K562 (cell line): ENCODE data around the gene LMOD1. TPM values are rescaled to one million over a fixed set of nuclear protein-coding genes. Genes with fewer than 3 reads are reported as not detected.

Experiments used
- BMI1 ChIP-seq: fragments of 150-350 bp; IDR thresholded peaks from 2 replicates; pipeline ENCODE4 v1.6.1; 2014; ENCODE audit warnings: low read length
- BRD9 ChIP-seq: fragments of 450-650 bp; IDR thresholded peaks from 2 replicates; pipeline ENCODE4 v1.6.1; 2018; ENCODE audit warnings: low read depth; ENCODE audit not compliant: partially characterized antibody
- CREB3 ChIP-seq: fragments of 450-650 bp; conservative IDR thresholded peaks from 2 replicates; pipeline ENCODE4 v1.6.1; 2016; ENCODE audit warnings: missing genetic modification characterization, low read depth, mild to moderate bottlenecking, missing compliant biosample characterization, moderate library complexity
- FIP1L1 ChIP-seq: fragments of 200-400 bp; formaldehyde crosslinking; IDR thresholded peaks from 2 replicates; pipeline ENCODE4 v1.6.1; 2018; ENCODE audit warnings: mild to moderate bottlenecking, low read depth, low read length; ENCODE audit not compliant: poor library complexity, severe bottlenecking
- FOXK1 ChIP-seq: sonication (generic); formaldehyde crosslinking; IDR thresholded peaks from 2 replicates; pipeline ENCODE4 v1.8.0; 2022; ENCODE audit warnings: missing genetic modification reagents, mild to moderate bottlenecking, borderline replicate concordance
- HLTF ChIP-seq: fragments of 450-650 bp; IDR thresholded peaks from 2 replicates; pipeline ENCODE4 v1.6.1; 2016
- L3MBTL2 ChIP-seq: fragments of 450-650 bp; IDR thresholded peaks from 2 replicates; pipeline ENCODE4 v1.6.1; 2016; ENCODE audit warnings: mild to moderate bottlenecking, moderate library complexity
- MXI1 ChIP-seq: IDR thresholded peaks from 2 replicates; pipeline ENCODE4 v1.6.1; 2011; ENCODE audit warnings: low read depth, mild to moderate bottlenecking, improper control_type of control experiment, low read length
- NR2C2 ChIP-seq, 2 experiments: fragments of 200-800 bp in 1 of 2; sonication (Bioruptor generic) in 1 of 2; sonication (generic) in 1 of 2; formaldehyde crosslinking in 1 of 2; IDR thresholded peaks; 2 replicates each; pipeline versions ENCODE4 v1.6.1 to v1.8.0; 2016 to 2022; ENCODE audit warnings: mild to moderate bottlenecking in 1 of 2, missing compliant biosample characterization in 1 of 2, missing genetic modification characterization in 1 of 2, missing genetic modification reagents in 1 of 2
- POLR3G ChIP-seq: IDR thresholded peaks from 2 replicates; pipeline ENCODE4 v1.6.1; 2011; ENCODE audit not compliant: insufficient read length, insufficient replicate concordance; ENCODE audit errors: extremely low read depth
- RBBP5 ChIP-seq: fragments of 200-600 bp; sonication (generic); IDR thresholded peaks from 2 replicates; pipeline ENCODE4 v1.6.1; 2012; ENCODE audit warnings: borderline replicate concordance, mild to moderate bottlenecking, low read length, control low read depth, inconsistent platforms; ENCODE audit not compliant: insufficient read depth, poor library complexity, severe bottlenecking
- RBM39 ChIP-seq: fragments of 200-400 bp; formaldehyde crosslinking; optimal IDR thresholded peaks from 2 replicates; pipeline ENCODE3; 2018; ENCODE audit warnings: low read depth, low read length
- RFX7 ChIP-seq: fragments of 250-450 bp; sonication (Bioruptor Pico); IDR thresholded peaks from 2 replicates; pipeline ENCODE4 v1.5.1; 2021; ENCODE audit warnings: mild to moderate bottlenecking
- SIRT6 ChIP-seq: IDR thresholded peaks from one replicate; pipeline ENCODE4 v1.6.1; 2012; ENCODE audit warnings: low read depth, mild to moderate bottlenecking, control low read depth, inconsistent platforms, low read length, moderate library complexity
- STAT5A ChIP-seq: IDR thresholded peaks from 2 replicates; pipeline ENCODE4 v1.6.1; 2012; ENCODE audit warnings: low read length, inconsistent platforms, borderline replicate concordance
- SUPT5H ChIP-seq: fragments of 450-650 bp; IDR thresholded peaks from 2 replicates; pipeline ENCODE4 v1.6.1; 2016
- TEAD4 ChIP-seq, 2 experiments: sonication (generic) in 1 of 2; formaldehyde crosslinking in 1 of 2; IDR thresholded peaks; 2 replicates each; pipeline versions ENCODE4 v1.6.1 to v1.8.0; 2012 to 2022; ENCODE audit warnings: borderline replicate concordance in 1 of 2, inconsistent platforms in 1 of 2, low read length in 1 of 2, mild to moderate bottlenecking in 1 of 2, missing genetic modification reagents in 1 of 2
- ZC3H8 ChIP-seq: fragments of 450-650 bp; IDR thresholded peaks from 2 replicates; pipeline ENCODE4 v1.6.1; 2017
- ZNF24 ChIP-seq: fragments of 450-650 bp; IDR thresholded peaks from 2 replicates; pipeline ENCODE4 v1.6.1; 2016
- ZNF277 ChIP-seq: fragments of 250-450 bp; sonication (Bioruptor Pico); IDR thresholded peaks from 2 replicates; pipeline ENCODE4 v1.8.0; 2022; ENCODE audit warnings: inconsistent platforms, mild to moderate bottlenecking, moderate library complexity, borderline replicate concordance
- ZNF644 ChIP-seq: fragments of 200-800 bp; sonication (Bioruptor generic); IDR thresholded peaks from 2 replicates; pipeline ENCODE4 v1.6.1; 2016; ENCODE audit warnings: low read depth, missing genetic modification characterization, missing compliant biosample characterization
- polyA plus RNA-seq, 8 experiments: library from polyadenylated mRNA; depleted of rRNA in 4 of 8; stranded (reverse) in 5 of 8; unstranded in 3 of 8; fragments of >200 nt; fragmentation: Nextera tagmentation in 2 of 8; fragmentation: Illumina TruSeq in 1 of 8; extraction: Ambion mirVana in 2 of 8; extraction: Trizol in 1 of 8; gene quantifications; 2 replicates each; pipeline versions ENCODE4 v1.2.1 to v1.2.3, GENCODE V29; 2011 to 2014; ENCODE audit warnings: inconsistent platforms in 1 of 8, missing spikeins in 1 of 8
- total RNA-seq, 7 experiments: library from RNA; depleted of rRNA in 6 of 7; stranded (reverse); fragments of >200 nt in 6 of 7; fragmentation: Illumina TruSeq in 2 of 7; extraction: Trizol in 2 of 7; gene quantifications; 2 replicates each; pipeline versions ENCODE4 v1.2.1 to v1.2.3, GENCODE V29; 2011 to 2021; ENCODE audit warnings: low replicate concordance in 1 of 7
- TF ChIP-seq, protein P1 (sequence below): IDR thresholded peaks from 2 replicates; pipeline ENCODE4 v1.6.1; 2014; ENCODE audit warnings: antibody characterized with exemption
- TF ChIP-seq, protein P2 (sequence below): fragments of 250-450 bp; sonication (Bioruptor Pico); IDR thresholded peaks from 2 replicates; pipeline ENCODE4 v1.8.0; 2021; ENCODE audit warnings: moderate library complexity, mild to moderate bottlenecking, inconsistent platforms
- TF ChIP-seq, protein P3 (sequence below): fragments of 250-450 bp; sonication (Bioruptor Pico); IDR thresholded peaks from 2 replicates; pipeline ENCODE4 v1.9.0; 2021; ENCODE audit warnings: mild to moderate bottlenecking, inconsistent platforms

LMOD1 gene
- total and polyA plus RNA-seq, 9 of the 15 experiments (the other 6 are each of a cell fraction or from before 2014, with no cell fraction given), result 0.03 to 0.54 (median 0.38) TPM; not detected in 1

DNA sequence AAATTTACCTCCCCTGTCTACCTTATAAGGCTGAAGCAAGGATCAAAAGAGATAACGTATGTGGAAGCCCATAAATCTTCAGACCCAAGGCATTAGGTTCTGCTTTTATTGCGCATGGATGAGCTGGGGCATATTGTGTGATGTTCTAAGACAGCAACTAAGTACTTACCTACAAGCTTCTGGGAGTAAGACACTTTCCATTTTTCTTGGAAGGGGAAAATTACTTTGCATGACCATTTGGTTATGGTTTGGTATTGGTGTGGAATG is 21.1 kb downstream of the LMOD1 start (continued):
- TF ChIP-seq, protein P1, sequence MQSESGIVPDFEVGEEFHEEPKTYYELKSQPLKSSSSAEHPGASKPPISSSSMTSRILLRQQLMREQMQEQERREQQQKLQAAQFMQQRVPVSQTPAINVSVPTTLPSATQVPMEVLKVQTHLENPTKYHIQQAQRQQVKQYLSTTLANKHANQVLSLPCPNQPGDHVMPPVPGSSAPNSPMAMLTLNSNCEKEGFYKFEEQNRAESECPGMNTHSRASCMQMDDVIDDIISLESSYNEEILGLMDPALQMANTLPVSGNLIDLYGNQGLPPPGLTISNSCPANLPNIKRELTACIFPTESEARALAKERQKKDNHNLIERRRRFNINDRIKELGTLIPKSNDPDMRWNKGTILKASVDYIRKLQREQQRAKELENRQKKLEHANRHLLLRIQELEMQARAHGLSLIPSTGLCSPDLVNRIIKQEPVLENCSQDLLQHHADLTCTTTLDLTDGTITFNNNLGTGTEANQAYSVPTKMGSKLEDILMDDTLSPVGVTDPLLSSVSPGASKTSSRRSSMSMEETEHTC, result no peak
- TF ChIP-seq STAT5A, result no peak
- TF ChIP-seq SUPT5H, result no peak
- no peak for TF ChIP-seq NR2C2 (CRISPR knock-in tag; IDR thresholded peaks at IDR 0.05)
- peak; percentile 43; the same call in 1 of the 2 replicates for TF ChIP-seq NR2C2 (tag; IDR thresholded peaks at IDR 0.05)
- no peak for TF ChIP-seq BMI1
- TF ChIP-seq BRD9, result no peak
- no peak for TF ChIP-seq SIRT6
- no peak for TF ChIP-seq ZC3H8
- TF ChIP-seq POLR3G, result no peak
- TF ChIP-seq, protein P2, sequence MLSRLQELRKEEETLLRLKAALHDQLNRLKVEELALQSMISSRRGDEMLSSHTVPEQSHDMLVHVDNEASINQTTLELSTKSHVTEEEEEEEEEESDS (CRISPR knock-in tag), result no peak
- TF ChIP-seq FOXK1 (CRISPR knock-in tag), result no peak
- TF ChIP-seq ZNF24, result no peak
- TF ChIP-seq, protein P3, sequence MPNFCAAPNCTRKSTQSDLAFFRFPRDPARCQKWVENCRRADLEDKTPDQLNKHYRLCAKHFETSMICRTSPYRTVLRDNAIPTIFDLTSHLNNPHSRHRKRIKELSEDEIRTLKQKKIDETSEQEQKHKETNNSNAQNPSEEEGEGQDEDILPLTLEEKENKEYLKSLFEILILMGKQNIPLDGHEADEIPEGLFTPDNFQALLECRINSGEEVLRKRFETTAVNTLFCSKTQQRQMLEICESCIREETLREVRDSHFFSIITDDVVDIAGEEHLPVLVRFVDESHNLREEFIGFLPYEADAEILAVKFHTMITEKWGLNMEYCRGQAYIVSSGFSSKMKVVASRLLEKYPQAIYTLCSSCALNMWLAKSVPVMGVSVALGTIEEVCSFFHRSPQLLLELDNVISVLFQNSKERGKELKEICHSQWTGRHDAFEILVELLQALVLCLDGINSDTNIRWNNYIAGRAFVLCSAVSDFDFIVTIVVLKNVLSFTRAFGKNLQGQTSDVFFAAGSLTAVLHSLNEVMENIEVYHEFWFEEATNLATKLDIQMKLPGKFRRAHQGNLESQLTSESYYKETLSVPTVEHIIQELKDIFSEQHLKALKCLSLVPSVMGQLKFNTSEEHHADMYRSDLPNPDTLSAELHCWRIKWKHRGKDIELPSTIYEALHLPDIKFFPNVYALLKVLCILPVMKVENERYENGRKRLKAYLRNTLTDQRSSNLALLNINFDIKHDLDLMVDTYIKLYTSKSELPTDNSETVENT, result no peak
- TF ChIP-seq TEAD4 (IDR thresholded peaks at IDR 0.05; ENCODE audit: low read length), result peak; percentile 20; the same call in 1 of the 2 replicates
- no peak for TF ChIP-seq TEAD4 (CRISPR knock-in tag; IDR thresholded peaks at IDR 0.05; ENCODE audit: borderline replicate concordance)
- TF ChIP-seq RFX7 (CRISPR knock-in tag), result no peak
- no peak for TF ChIP-seq RBBP5
- TF ChIP-seq ZNF277 (CRISPR knock-in tag), result no peak
- TF ChIP-seq CREB3 (tag), result no peak
- no peak for TF ChIP-seq ZNF644 (tag)
- no peak for TF ChIP-seq MXI1
- no peak for TF ChIP-seq FIP1L1
- no peak for TF ChIP-seq HLTF
- TF ChIP-seq RBM39, result no peak
- TF ChIP-seq L3MBTL2, result no peak
